ENCODE results near the gene CHI3L1.

The CHI3L1 gene

GRCh38 chr1:203170625-203171330, 15.7 kb downstream of the CHI3L1 start:
- Histone ChIP-seq H3K36me3 (peaks cover 0 to 2% (median 0%) of the 10 kb centered on the region in 3 donors), H3K27ac (no peak overlapping the region), H3K27me3 (peaks cover 0 to 26% of the 10 kb centered on the region in 2 donors), H3K4me3 (no peak overlapping the region), H3K4me1 (no peaks in the 10 kb centered on the region), H3K9me3 (no peaks in the 10 kb centered on the region)
- DNase-seq, result no peak
- TF ChIP-seq CTCF (IDR thresholded peaks at IDR 0.05), result no peak
- intact Hi-C loops (cut with DNase I; ENCODE audit: low total_unique reads), result no loop called here

GRCh38 chr1:203169770-203170520, 16.6 kb downstream of the CHI3L1 start:
- Histone ChIP-seq H3K27ac (no peak overlapping the region), H3K27me3 (peaks cover 0 to 28% of the 10 kb centered on the region in 2 donors), H3K4me1 (no peaks in the 10 kb centered on the region), H3K9me3 (no peaks in the 10 kb centered on the region), H3K4me3 (no peak overlapping the region), H3K36me3 (peaks cover 0 to 5% (median 0%) of the 10 kb centered on the region in 3 donors)
- intact Hi-C loops (cut with DNase I; ENCODE audit: low total_unique reads), result no loop called here
- no peak for TF ChIP-seq CTCF (IDR thresholded peaks at IDR 0.05)
- DNase-seq, result no peak

- DNase-seq, result no peak
- H3K27me3 ChIP-seq, result peaks cover 0 to 30% of the 10 kb centered on the region in 2 donors
- no peaks in the 10 kb centered on the region for H3K9me3 ChIP-seq
- H3K36me3 ChIP-seq, result peaks cover 0 to 5% (median 0%) of the 10 kb centered on the region in 3 donors
- H3K4me1 ChIP-seq, result no peaks in the 10 kb centered on the region
- no peak overlapping the region for H3K27ac ChIP-seq
- TF ChIP-seq CTCF (IDR thresholded peaks at IDR 0.05), result no peak
- no peak overlapping the region for H3K4me3 ChIP-seq
- intact Hi-C loops (cut with DNase I; ENCODE audit: low total_unique reads), result no loop called here
Measured at GRCh38 chr1:203168991-203169390, 17.5 kb downstream of the CHI3L1 start.

GRCh38 chr1:203168256-203168786, 18.2 kb downstream of the CHI3L1 start:
- H3K36me3 ChIP-seq, result peaks cover 0 to 5% (median 0%) of the 10 kb centered on the region in 3 donors
- H3K27me3 ChIP-seq, result peaks cover 0 to 36% of the 10 kb centered on the region in 2 donors
- H3K4me3 ChIP-seq, result no peak overlapping the region
- DNase-seq, result no peak
- no peak overlapping the region for H3K27ac ChIP-seq
- no peak for TF ChIP-seq CTCF (IDR thresholded peaks at IDR 0.05)
- no peaks in the 10 kb centered on the region for H3K9me3 ChIP-seq
- intact Hi-C loops (cut with DNase I; ENCODE audit: low total_unique reads), result no loop called here
- no peaks in the 10 kb centered on the region for H3K4me1 ChIP-seq

GRCh38 chr1:203167913-203168200, 18.6 kb downstream of the CHI3L1 start:
- H3K27ac ChIP-seq, result no peak overlapping the region
- no peak overlapping the region for H3K4me3 ChIP-seq
- no peaks in the 10 kb centered on the region for H3K4me1 ChIP-seq
- H3K9me3 ChIP-seq, result no peaks in the 10 kb centered on the region
- no peak for TF ChIP-seq CTCF (IDR thresholded peaks at IDR 0.05)
- peaks cover 0 to 37% of the 10 kb centered on the region in 2 donors for H3K27me3 ChIP-seq
- H3K36me3 ChIP-seq, result peaks cover 0 to 5% (median 0%) of the 10 kb centered on the region in 3 donors
- intact Hi-C loops (cut with DNase I; ENCODE audit: low total_unique reads), result no loop called here
- DNase-seq, result no peak

Data from tibial artery (tissue), 4 donors.